Limb (tissue), 2 donors: ENCODE data around the gene POTEI.
"Not testable (repeated sequence)": the region's sequence is repeated elsewhere in the genome, so short reads cannot be mapped to it uniquely, and the experiment has no call there.

ENCODE experiments used
- DNase-seq, 2 donors: peaks; one replicate each; pipeline ENCODE4 v3.0.0-alpha.2; 2016; ENCODE audit errors: extremely low spot score in 2 of 2

POTEI gene

DNA sequence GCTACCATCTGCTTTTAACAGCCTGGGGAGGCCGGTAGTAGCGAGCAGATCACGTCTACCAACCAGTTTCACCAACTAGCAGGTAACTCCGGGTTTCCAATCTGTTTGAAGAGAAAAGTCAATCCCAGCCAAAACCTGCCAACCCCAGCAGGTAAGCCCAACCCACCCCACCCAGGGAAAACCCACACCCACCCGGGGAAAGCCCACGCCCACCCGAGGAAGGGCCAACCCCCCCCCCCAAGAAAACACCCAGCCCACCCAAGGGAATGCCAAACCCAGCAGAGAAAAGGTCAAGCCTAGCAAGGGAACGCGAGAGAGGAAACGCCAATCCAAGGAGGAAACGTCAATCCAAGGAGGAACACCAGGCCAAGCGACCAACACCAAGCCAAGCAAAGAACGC, at the start of gene POTEI:
POTEI (minus strand) TSS at position 101 of the 400 bp plus-strand sequence; CDS start at position 8, 93 bp downstream.
- DNase-seq, result not testable (repeated sequence)

- not testable (repeated sequence) for DNase-seq
These were observed 47.3 kb upstream of the POTEI start for GRCh38 chr2:130556441-130556840.

DNA sequence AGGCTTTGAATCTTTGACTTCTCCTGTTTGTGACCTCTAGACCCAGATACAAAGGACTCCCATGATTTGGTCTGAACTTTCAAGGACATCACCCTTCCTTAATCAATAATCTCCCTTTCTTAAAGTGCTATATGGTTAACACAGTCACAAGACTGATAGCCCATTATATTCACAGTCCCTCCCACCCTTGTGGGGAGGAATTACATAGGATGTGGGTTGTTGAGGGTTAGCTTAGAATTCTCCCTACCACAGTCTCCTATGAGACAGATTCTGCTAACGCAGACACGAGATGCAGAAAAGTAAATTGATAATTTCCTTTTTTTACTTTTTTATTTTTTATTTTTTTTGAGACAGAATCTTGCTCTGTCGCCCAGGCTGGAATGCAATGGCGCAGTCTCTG, 45.0 kb upstream of the POTEI start:
- not testable (repeated sequence) for DNase-seq

DNA sequence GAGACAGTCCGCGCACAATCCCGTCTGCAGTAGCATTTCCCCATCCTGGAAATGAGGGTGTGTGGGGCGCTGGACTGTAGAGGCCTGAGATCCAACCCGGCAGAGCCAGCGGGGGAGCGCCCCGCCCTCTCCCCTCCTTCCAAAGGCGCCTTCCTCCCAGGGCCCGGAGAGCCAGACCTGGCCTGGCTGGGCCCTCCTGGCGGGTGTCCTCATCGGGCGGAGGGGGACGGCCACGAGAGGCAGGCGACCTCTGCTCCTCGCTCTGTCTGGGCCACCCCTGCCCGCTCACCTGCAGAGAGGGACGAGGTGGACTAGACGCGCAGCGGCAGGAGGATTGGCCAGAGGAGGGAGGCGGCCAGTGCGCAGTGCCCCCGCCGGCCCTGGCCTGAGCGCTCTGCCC, 40.3 kb upstream of the POTEI start:
- not testable (repeated sequence) for DNase-seq

DNA sequence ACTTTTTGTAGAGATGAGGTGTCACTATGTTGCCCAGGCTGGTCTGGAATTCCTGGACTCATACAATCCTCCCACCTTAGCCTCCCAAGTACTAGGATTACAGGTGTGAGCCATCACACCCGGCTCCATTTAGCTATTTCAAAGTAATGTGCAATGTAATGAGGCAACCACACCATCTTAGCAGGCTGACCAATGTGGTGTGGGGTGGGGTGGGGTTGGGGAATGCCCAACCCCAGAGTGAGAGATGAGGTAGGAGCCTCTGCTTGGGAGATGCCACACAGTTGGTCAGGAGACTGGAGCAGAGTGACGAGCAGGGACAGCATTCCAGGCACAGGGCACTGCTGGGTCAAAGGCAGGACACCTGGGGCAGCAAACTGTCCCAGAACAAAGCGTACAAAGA, 39.3 kb upstream of the POTEI start:
- DNase-seq, result not testable (repeated sequence)

DNA sequence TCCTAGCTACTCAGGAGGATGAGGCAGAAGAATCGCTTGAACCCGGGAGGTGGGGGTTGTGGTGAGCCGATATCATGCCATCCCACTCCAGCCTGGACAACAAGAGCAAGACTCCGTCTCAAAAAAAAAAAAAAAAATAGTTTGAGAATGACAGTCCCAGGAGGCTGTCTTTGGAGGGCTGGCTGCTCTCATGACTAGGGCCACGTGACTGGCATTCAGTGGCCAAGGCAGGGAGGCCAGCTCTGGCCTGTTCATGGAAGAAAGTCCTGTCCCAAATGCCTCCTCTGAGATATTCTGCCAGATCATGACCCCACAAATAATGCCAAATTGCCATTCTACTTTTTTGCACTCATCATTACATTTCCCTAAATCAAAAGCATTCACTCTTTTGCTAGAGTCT, 35.9 kb upstream of the POTEI start:
- DNase-seq, result not testable (repeated sequence)

GRCh38 chr2:130543785-130544528, 34.8 kb upstream of the POTEI start:
- DNase-seq, result not testable (repeated sequence)

DNA sequence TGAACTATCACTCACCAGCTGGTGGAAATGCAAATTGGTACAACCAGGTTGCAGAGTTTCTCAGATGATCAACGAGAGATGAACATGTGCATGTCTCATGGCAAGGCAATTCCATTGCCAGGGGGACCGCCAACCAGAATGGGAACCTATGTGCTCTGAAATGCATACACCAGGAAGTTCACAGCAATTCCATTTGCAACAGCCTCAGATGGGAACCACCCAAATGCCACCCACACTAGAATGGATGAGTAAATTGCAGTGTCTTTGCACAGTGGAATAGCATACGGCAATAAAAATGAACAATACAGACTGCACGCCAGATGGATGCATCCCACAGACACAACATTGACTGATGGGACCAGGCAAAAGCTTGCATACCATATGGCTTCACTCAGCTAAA, 33.7 kb upstream of the POTEI start:
- not testable (repeated sequence) for DNase-seq

DNA sequence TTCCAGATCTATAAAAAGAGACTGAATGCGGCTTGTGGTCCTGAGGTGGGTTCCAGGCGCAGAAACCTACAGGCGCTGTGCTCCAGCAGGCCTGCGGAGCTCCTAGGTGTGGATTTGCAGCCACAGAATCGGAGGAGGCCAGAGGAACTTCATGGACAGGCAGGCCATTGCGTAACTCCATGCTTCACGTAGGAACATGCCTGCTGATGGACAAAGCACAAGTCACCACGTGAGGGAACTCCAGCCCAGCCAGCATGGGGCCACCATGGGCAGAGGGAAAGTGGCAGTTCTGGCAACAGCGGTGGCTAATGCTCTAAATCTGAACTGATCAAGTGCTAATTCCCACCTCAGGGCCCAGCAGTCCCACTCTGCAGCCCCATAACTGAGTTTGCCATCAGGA, 29.1 kb upstream of the POTEI start:
- not testable (repeated sequence) for DNase-seq

DNA sequence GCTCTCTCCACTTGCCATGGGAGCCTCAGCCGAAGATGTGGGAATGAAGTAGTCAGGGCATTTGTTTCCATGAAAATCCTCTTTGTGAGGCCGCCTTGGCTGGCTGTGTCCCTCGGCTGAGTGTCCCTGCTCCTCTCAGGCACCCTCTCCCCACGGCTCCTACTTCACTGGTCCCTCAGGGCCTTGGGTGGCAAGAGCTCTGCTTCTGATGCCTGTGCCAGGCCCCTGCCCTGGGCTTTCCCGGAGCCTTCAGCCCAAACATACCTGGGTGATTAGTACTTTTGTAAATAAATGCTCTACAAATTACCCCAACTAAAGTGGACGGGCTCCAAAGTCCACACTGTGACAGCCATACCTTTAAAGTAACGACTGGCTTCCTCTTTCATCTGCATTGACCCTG, 27.5 kb upstream of the POTEI start:
- not testable (repeated sequence) for DNase-seq

DNA sequence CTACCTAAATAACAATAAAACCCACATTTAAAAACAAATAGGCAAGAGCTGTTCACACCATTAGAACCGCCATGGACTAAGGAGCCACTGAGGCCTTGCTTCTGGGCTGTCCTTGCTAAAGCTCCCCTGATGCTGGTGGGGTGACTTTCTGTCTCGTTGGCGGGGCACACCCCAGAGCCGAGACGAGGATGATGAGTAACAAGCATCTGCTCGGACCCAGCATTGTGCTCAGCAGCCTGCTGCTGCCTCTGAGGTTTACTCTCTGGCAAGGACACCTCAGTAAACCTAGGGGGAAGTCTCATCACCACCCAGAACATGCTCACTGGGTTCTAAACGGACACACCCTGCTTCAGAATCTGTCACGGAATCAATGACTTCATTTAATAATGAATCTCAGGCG, 22.5 kb upstream of the POTEI start:
- not testable (repeated sequence) for DNase-seq

DNA sequence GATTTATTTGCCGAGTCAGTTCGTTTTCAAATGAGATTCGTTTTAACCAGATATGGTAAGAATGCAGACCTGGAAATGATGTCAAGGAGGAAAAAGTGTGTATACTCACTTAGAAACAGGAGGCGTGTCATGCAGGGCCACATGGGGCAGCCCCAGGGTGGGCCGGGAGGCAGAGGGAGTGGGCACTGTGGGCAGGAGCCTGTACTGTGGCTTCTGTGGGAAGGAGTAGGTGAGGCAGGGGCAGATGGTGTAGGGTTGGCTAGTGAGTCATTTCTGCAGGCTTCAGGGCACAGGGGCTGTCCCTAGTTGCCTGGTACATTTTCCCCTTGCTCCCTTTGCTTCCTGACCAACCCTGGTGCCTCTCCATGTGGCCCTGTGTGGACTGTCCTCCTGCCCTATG, 22.1 kb upstream of the POTEI start:
- DNase-seq, result not testable (repeated sequence)

DNA sequence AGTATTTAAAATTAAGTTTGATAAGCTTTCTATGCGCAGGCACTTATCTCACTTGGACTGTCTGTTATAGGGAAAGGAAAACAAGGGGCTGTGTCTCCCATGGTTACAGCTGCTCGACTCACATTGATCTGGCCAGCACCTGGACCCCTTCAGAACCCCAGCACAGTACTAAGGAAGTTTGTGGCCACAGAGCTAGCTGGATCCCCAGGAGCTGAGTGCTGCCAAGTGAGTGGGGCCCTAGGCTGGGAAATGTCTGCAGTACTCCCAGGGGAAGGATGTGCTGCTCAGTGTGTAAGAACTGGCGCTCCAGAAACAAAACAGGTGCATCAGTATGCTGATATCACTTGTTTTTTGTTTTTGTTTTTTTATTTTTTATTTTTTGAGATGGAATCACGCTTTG, 21.1 kb upstream of the POTEI start:
- not testable (repeated sequence) for DNase-seq

DNA sequence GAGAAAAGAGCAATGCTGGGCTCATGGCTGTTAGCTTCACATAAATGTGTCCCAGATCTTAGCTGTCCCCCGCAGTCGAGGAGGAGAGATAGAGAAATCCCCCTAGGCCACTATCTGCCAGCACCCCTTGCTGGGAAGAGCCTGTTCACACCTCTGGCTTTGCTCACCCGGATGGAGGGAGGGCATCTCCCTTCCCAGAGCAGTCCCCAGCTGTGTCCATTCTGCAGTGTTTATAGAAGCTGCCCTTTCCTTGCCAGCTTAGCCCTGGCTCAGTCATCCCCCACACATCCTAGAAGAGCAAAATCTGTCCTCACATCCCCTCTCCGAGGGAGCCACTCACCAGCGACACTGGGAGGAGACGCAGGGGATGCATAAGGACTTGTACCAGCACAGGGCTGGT, 20.4 kb upstream of the POTEI start:
- DNase-seq, result not testable (repeated sequence)

DNA sequence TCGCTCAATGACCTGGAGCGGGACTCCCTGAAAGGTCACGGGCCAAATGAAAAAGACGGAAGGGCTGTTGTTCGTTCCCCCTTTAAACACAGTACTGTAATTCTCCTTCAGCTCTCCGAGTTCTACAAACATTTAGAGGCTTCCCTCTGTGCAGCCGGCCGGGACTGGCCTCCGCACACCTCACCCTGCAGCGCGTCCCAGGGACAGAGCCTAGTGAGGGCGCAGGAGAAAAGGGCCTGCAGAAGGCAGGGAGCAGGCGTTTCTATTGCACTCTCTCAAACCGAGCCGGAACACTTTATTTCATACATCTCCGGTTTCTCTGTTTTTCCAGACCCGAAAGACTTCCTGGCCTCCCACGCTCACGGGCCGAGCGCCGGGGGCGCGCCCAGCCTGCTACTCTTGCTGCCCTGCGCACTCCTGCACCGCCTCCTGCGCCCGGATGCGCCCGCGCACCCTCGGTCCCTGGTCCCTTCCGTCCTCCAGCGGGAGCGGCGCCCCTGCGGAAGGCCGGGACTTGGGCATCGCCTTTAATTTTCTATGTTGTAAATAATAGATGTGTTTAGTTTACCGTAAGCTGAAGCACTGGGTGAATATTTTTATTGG, 18.3 kb upstream of the POTEI start:
- not testable (repeated sequence) for DNase-seq

DNA sequence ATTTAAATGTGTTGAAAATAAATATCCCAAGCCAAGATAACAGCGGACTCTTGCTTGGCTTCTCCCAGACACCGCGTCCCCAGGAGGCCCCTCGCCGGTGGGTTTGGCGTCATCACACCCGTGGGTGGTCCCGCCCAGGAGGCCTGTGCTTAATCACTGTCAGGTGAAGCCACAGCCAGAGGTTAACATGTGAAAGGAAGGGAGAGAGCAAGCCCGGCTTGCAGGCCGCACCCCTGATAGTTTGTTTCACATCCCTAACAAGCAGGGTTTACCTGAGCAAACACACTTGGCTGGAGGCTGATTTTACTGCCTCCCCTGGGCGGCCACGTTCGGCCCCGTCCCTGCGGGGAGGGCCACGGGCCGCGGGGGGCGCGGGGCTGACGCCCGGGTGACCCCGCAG, 13.3 kb upstream of the POTEI start:
- not testable (repeated sequence) for DNase-seq

- not testable (repeated sequence) for DNase-seq
These were observed 11.9 kb upstream of the POTEI start, which contains the start of gene CFC1B for GRCh38 chr2:130520992-130521391. Gene CFC1B (plus strand): TSS chr2:130521222. CDS start chr2:130521485, 263 bp downstream.

- DNase-seq, result not testable (repeated sequence)
These were observed 9.5 kb upstream of the POTEI start for GRCh38 chr2:130518516-130519106.

DNA sequence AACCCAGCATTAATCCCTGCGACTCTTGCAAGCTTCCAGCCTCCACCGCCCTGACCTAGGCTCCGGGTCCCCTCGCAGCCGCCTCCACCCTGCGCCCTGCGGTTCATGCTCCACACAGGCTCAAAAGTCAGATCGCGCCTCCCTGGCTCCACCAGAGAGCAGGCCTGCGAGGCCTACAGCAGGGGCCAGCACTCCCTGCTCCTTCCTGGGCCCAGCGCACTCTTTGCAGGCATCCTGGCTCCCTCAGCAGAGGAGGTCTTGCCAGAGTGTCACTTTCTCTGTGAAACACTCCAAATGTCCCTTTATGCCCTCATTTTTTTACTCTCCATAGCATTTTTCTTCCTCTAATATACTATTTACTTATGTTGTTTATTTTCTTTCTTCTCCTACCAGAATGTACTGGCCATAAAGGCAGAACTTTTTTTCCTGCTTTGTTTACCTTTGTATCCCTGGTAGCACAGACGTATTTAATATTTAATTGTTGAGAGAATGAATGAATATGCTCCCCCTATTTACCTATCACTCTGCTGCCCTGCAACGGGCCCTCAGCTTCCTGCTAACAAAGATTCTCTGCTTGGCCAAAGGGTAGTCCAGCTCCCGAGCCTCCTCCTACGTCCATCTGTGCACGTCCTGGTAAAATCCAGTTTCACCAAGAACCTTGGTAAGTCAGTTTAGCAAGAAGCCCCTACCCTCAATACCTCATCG, 2.8 kb upstream of the POTEI start:
- DNase-seq, result not testable (repeated sequence)

DNA sequence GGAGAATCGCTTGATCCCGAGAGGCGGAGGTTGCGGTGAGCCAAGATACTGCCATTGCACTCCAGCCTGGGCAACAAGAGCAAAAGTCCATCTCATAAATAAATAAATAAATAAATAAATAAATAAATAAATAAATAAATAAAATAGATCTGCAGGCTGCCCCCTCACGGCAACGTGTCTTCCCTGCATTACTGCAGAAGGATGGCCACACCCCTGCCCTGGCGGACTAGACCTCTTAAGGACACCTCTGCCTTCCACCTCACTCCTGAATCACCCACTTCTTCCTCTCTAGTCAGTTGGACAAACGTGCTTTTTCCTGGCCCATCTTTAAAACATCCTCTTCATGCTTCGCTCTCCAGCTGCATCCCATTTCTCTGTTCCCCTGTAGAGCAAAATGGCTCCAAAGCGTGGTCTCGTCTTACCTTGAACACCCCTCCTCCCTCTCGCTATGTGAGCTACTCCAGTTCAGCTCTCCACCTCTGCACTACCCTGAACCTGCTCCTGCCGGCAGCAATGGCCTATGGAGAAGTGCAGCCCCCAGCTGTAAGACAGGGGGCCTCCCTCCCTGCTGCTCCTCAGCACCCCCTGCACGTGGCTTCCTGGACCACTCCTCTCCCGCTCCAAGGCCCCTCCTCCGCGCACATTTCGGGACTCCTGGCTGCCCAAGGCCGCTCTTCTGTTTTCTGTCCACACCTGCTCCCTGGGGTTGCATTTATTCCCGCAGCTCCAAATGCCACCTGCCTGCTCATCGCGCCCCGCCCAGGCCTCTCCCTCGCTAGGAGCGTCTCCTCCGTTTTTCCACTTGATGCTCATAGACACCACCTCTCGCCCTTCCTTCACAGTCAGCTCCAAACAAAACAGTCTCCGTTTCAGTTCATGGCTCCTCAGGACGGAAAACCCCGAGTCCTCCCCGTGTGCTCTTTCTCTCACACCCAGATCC, 1.9 kb upstream of the POTEI start:
- DNase-seq, result not testable (repeated sequence)

- DNase-seq, result not testable (repeated sequence)
These were observed 18.1 kb downstream of the POTEI start for GRCh38 chr2:130491073-130491472.
